GM21717 (cell line): ENCODE results near the gene AGBL5.

Source experiments
- ATAC-seq: cut with Tn5 transposase; IDR thresholded peaks from one replicate; pipeline ENCODE4 v1.9.1; 2021; ENCODE audit warnings: mild to moderate bottlenecking, moderate library complexity; ENCODE audit not compliant: unreplicated experiment

AGBL5 gene

DNA sequence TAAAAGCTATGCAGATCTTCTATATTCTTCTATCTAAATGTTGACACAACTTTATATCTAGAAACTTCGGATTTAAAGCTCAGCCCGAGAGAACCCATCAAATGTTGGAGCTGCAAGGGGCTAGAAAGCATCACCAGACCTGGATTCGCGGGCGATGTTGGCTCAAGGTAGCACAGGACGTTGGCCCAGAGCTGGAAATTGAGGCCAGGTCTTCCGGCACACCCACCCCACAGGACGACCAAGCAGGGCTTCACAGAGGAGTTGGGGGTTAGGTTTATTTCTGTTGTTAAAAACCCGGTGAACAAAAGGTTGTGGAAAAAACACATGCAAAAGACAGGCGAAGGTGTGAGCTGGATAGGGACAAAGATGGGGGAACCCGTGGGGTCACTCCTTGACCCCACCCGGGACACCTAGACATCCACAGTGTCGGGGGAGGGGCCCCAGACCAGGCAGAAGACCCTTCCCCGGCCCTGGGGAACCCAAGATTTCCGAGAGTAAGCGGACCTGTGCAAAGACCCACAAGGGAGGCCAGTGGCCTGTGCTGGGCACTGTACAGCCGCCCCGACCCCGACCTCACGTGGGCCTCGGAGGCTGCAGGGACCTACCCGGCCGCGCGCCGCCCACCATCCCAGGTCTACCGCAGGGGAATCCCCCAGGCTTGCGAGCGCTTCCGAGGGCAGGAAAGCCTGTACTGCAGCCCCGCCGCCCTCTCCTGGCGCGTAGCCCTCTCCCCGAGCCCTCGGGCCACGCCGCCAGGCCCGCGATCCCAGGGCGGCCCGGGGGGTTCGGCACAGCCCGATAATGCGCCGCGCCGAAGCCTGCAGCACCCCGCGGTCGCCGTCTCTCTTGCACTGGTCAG is 1.8 kb upstream of the AGBL5 start:
- ATAC-seq = peak; percentile 13

- ATAC-seq = peak; percentile 61
These were observed 1.0 kb upstream of the AGBL5 start for GRCh38 chr2:27050281-27050995.

GRCh38 chr2:27051902-27052645 is 606 bp downstream of the AGBL5 start:
- no peak for ATAC-seq

DNA sequence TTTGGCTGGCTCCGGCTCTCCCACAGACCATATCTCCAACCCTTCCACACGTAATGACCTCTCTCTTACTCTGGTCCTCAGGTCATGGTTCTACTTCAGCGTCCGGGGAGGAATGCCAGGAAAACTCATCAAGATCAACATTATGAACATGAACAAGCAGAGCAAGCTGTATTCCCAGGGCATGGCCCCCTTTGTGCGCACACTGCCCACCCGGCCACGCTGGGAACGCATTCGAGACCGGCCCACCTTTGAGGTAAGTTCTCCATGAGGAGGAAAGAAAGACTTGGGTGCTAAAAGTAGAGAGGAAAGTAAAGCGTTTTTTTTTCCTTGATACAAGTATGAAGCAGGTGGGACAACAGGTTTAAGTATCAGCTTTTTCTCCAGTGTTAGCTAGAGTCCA is 1.9 kb downstream of the AGBL5 start:
- ATAC-seq = no peak

GRCh38 chr2:27053776-27054175 is 2.3 kb downstream of the AGBL5 start:
- no peak for ATAC-seq

DNA sequence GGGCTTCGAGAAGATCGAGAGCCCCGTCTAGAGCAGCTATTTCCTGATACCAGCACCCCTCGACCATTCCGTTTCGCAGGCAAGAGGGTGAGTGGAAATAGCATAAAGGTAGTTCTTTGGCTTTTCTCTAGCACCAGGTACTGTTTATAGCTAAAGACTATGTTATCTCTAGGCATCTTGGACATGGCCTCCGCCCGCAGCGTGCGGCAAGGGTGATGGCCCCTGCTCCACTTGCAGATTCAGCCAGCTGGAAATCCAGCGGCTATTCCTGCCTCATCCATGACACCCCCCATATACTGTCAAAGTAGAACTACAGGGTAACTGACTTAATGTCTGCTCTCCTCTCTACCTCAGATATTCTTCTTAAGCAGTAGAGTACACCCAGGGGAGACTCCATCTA is 3.3 kb downstream of the AGBL5 start:
- ATAC-seq = no peak

GRCh38 chr2:27057184-27057583 is 5.7 kb downstream of the AGBL5 start:
- no peak for ATAC-seq

DNA sequence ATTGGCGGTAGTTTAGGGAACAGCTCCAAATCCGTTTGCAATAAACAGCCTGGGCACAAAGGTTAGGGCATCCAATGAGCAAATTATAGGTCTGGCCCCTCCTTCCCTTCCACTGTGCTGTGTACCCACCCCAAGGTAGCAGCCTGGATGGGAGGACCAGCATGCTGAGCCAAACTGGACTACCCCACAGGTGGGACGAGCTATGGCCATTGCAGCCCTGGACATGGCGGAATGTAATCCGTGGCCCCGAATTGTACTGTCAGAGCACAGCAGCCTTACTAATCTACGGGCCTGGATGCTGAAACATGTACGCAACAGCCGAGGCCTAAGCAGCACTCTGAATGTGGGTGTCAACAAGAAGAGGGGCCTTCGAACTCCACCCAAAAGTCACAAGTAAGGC is 6.7 kb downstream of the AGBL5 start:
- no peak for ATAC-seq

DNA sequence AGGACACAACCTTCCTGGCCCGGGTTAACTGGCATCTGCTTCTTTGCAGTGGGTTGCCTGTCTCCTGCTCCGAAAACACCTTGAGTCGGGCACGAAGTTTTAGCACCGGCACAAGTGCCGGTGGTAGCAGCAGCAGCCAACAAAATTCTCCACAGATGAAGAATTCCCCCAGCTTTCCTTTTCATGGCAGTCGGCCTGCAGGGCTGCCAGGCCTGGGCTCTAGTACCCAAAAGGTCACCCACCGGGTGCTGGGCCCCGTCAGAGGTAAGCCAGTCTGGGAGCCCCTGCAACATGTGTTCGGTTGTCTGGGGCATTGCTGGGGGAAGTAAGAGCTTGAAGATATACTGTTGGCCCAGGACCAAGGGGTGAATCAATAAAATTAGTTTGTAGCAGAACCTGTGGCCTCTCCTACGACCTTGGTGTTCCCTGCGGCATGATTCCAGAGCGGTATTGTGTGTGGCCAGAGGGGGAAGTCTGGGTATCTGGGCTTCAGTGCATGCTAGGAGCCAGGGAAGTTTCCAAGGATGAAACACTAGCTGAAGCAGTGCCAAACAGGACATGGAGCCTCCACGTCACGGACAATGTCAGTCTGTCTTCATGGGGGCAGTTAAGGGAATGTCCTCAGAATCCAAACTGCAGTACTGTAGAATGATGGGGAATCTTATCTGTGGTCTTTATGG is 7.8 kb downstream of the AGBL5 start:
- ATAC-seq = no peak

DNA sequence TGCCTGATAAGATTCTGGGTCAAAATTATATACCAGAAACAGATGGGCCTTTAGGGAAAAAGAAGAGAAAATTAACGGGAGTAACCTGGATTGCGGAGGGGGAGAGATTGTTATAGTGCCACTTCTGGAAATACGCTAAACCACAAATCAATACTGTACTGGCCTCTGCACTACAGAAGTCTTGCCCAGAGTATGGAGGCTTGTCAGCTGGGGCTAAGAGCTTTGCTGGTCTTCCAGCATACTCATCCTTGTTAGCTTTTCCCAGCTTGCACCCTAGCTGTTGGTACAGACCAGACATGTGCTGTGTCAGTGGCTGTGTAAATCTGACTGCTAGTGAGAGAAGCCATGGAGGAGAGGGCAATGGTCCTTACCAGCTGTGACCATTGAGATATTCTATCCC is 8.9 kb downstream of the AGBL5 start:
- ATAC-seq = no peak

GRCh38 chr2:27065128-27065527 is 13.7 kb downstream of the AGBL5 start:
- ATAC-seq = no peak

- ATAC-seq = no peak
These were observed 15.9 kb downstream of the AGBL5 start for GRCh38 chr2:27067385-27067784.

DNA sequence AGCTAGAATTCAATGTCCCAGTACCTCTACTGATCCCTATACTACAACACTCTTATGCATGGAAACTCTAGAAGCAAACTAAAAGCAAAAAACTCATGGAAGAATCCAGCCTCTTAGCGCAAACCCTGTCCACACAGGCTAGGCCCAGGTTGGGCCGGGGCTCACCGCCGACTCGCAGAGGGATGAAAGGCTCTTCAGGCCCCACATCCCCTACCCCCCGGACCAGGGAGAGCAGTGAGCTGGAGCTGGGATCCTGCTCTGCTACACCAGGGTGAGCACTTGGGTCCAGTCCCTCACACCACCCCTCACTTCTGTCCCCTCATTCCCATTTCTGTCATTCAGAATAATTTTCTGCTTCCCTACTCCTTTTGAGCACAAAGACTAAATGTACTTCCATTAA is 18.0 kb downstream of the AGBL5 start:
- ATAC-seq = no peak

DNA sequence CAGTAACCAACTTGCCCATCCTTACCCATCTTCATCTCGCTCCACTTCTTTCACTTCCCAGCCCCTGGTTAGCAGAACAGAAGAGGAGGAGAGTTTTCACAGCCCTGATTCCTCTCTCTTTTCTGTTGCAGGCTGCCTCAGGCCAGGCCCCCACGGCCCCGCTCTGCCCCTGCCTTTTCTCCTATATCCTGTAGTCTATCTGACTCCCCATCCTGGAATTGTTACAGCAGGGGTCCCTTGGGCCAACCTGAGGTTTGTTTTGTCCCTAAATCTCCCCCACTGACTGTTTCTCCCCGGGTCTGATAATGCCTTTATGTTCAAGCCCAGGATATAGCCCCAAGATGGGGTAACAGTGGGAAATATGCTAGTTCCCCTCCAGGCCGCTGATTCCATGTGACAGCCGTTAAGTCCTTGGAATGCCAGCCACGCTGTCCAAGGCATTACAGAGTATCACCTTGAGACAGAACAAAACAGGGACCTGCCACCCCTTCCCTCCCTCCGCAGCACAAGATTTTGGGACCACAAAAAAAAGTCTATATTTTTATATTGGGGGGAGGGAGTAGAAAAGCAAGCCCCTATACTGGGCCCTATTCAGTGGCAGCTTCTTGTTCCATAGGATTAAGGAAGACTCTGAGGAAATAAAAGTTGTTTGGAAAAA is 18.6 kb downstream of the AGBL5 start:
- no peak for ATAC-seq

- ATAC-seq = no peak
These were observed 19.3 kb downstream of the AGBL5 start for GRCh38 chr2:27070653-27071276.

GRCh38 chr2:27071277-27071989 is 20.0 kb downstream of the AGBL5 start, which contains the start of gene OST4:
OST4 (minus strand) TSS chr2:27071654.
- peak; percentile 76 for ATAC-seq

GRCh38 chr2:27071990-27072830 is 20.7 kb downstream of the AGBL5 start:
- ATAC-seq = peak; percentile 20

DNA sequence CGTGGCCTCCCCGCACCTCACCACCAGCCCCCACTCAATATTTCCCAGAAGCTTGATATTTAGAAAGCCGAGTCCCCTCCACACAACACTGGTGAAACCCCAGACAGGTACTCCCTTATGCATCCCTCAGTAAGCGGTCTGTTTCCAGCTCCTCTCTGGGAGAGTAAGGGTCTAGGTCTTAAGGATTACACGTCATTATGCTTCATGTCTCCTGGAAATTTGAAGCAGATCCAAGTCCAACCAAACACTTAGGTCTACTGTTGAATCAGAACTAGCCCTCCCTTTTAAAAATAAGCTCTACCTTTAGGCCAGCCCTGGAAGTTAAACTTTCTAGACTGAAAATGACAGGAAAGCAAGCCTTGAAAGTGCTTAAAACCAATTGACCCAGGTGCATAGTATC is 21.5 kb downstream of the AGBL5 start:
- no peak for ATAC-seq
